LNCaP clone FGC (cell line): Measurements from ENCODE around the gene KRT81.

ENCODE experiments used
- DNase-seq: peaks from one replicate; pipeline ENCODE4 v3.0.0-alpha.2; 2011; ENCODE audit warnings: low read depth
- H3K4me3 ChIP-seq: 2 replicates; pipeline ENCODE4 v1.5.1; 2011; ENCODE audit warnings: mild to moderate bottlenecking, low read depth, low read length, control low read depth
- TF ChIP-seq, protein P1 (sequence below): IDR thresholded peaks from 2 replicates; pipeline ENCODE4 v1.5.1; 2012; ENCODE audit warnings: mild to moderate bottlenecking; ENCODE audit not compliant: control insufficient read depth, insufficient read depth; ENCODE audit errors: extremely low read depth

The KRT81 gene

DNA sequence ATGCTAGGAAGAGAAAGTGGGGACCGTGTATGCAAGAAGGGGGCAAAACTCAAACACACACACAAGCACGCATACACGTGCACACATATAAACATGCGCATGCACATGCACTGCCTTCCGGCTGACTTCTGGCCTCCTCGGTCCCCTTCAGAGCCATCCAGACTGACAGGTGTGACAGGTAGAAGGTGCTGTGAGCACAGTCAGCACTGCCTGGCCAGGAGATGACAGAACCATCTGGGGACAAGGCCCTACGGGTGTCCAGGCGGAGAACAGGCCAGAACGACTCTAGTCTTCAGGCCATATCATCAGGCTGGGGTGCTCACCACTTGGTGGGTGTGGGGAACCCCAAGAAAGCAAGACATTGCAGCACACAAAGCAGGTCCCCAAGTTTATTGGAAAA, 22.6 kb upstream of the KRT81 start:
- H3K4me3 ChIP-seq, result no peak overlapping the region
- no peak for DNase-seq
- TF ChIP-seq, protein P1, sequence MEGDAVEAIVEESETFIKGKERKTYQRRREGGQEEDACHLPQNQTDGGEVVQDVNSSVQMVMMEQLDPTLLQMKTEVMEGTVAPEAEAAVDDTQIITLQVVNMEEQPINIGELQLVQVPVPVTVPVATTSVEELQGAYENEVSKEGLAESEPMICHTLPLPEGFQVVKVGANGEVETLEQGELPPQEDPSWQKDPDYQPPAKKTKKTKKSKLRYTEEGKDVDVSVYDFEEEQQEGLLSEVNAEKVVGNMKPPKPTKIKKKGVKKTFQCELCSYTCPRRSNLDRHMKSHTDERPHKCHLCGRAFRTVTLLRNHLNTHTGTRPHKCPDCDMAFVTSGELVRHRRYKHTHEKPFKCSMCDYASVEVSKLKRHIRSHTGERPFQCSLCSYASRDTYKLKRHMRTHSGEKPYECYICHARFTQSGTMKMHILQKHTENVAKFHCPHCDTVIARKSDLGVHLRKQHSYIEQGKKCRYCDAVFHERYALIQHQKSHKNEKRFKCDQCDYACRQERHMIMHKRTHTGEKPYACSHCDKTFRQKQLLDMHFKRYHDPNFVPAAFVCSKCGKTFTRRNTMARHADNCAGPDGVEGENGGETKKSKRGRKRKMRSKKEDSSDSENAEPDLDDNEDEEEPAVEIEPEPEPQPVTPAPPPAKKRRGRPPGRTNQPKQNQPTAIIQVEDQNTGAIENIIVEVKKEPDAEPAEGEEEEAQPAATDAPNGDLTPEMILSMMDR, result no peak

DNA sequence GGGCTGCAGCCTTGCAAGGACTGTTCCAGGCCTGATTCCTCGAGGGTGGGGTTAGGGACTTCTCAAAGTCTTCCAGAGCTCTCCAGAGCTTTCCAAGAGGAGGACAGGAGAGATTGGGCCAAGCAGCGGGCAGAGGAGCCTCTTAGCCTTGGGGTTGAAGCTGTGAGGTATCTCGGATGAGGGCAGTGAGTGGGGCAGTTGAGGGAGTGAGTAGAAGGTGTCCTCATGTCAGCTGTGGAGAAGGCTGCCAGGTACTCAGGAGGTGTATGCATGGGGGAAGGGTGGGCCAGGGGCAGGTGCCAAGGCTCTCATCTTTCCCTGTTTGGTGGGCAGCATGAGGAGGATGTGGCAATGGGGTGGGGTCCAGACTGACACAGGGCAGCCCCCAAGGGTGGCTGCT, 22.1 kb upstream of the KRT81 start:
- TF ChIP-seq, protein P1, result no peak
- DNase-seq, result no peak
- no peak overlapping the region for H3K4me3 ChIP-seq

DNA sequence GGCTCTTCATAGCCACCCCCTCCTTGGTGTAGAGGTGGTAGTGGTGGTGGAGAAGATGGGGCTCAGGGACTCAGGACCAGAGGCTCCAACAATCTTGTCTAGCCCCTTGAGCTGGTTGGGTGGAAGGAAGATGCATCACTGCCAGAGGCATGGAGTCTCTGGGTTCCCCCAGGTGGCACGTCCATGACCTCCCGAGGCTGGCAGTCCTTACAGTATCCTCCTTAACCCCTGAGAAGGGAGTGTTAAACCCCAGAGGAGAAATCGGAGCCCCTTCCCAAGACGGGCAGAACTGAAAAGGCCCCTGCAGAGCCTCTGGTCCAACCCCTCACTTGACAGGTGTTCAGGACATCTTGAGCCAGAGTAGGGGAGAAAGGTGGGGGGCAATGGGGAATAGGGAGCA, 20.8 kb upstream of the KRT81 start:
- no peak for DNase-seq
- H3K4me3 ChIP-seq, result no peak overlapping the region
- TF ChIP-seq, protein P1, result no peak

GRCh38 chr12:52311285-52311648, 19.9 kb upstream of the KRT81 start:
- no peak overlapping the region for H3K4me3 ChIP-seq
- TF ChIP-seq, protein P1, result no peak
- no peak for DNase-seq

- TF ChIP-seq, protein P1, result no peak
- no peak for DNase-seq
- no peak overlapping the region for H3K4me3 ChIP-seq
These were observed 19.4 kb upstream of the KRT81 start for GRCh38 chr12:52310622-52311284.

DNA sequence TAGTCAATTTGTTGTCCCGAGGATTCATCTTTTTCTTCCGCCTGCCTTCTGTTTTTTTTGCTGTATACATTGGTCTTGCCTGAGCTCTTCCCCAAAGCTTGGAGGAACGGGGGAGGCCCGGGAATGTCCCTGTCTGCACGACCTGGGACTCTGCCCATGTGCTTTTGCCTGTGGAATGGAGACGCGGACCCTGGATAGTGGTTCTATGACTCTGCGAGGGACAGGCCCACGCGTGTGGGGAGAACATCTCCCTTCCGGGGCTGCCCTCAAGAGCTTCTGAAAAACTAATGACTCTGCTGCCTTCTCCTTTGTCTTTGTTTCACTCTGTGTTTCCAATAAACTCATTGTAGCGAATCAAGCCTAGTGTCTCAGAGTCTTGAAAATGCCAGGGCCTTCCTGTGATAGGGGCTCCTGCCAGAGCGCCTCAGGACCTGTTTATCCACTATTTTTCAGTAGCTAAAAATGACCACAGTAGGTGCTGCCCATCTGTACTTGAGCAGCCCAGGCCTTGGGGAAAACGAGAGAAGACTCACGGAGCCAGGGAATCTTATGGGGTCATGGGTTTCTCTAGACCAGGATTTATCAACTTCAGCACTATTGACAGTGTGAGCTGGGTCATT, 17.6 kb upstream of the KRT81 start:
- no peak overlapping the region for H3K4me3 ChIP-seq
- no peak for DNase-seq
- TF ChIP-seq, protein P1, result no peak
